GM12891 (cell line): ENCODE measurements around the gene XKR3.

Experiments
- POLR2A ChIP-seq: IDR thresholded peaks from 2 replicates; pipeline ENCODE4 v1.6.1; 2011; ENCODE audit warnings: low read depth, low read length, control low read depth
- POLR2AphosphoS5 ChIP-seq: IDR thresholded peaks from 2 replicates; pipeline ENCODE4 v1.6.1; 2011; ENCODE audit warnings: low read depth, low read length, control low read depth
- SPI1 ChIP-seq: IDR thresholded peaks from 2 replicates; pipeline ENCODE4 v1.6.1; 2011; ENCODE audit warnings: low read depth, low read length, control low read depth
- TAF1 ChIP-seq: IDR thresholded peaks from 2 replicates; pipeline ENCODE4 v1.6.1; 2011; ENCODE audit warnings: low read depth, low read length, control low read depth

GRCh38 chr22:16801088-16801487, 24.1 kb downstream of the XKR3 start:
- TF ChIP-seq POLR2A (no peak), POLR2AphosphoS5 (no peak), TAF1 (no peak), SPI1 (no peak)
